ENCODE results near the gene LGR4.
"Not testable (repeated sequence)": the region's sequence is repeated elsewhere in the genome, so short reads cannot be mapped to it uniquely, and the experiment has no call there.

LGR4 gene

GRCh38 chr11:27456140-27456794, 16.3 kb downstream of the LGR4 start:
- no peak for DNase-seq

GRCh38 chr11:27455667-27456066, 16.9 kb downstream of the LGR4 start:
- DNase-seq: no peak

GRCh38 chr11:27453701-27454100, 18.9 kb downstream of the LGR4 start:
- DNase-seq: no peak

- no peak for DNase-seq
Measured at GRCh38 chr11:27452147-27452546, 20.4 kb downstream of the LGR4 start.

- no peak for DNase-seq
Measured at GRCh38 chr11:27451244-27451965, 21.2 kb downstream of the LGR4 start.

GRCh38 chr11:27448184-27448540, 24.4 kb downstream of the LGR4 start:
- DNase-seq: not testable (repeated sequence)

- no peak for DNase-seq
Measured at GRCh38 chr11:27447288-27448183, 25.1 kb downstream of the LGR4 start.

- no peak for DNase-seq
Measured at GRCh38 chr11:27445625-27446024, 27.0 kb downstream of the LGR4 start.

GRCh38 chr11:27444801-27445215, 27.8 kb downstream of the LGR4 start:
- DNase-seq: no peak

- DNase-seq: no peak
Measured at GRCh38 chr11:27443746-27444507, 28.7 kb downstream of the LGR4 start.

- no peak for DNase-seq
Measured at GRCh38 chr11:27443227-27443626, 29.4 kb downstream of the LGR4 start.

- DNase-seq: no peak
Measured at GRCh38 chr11:27440090-27440489, 32.5 kb downstream of the LGR4 start.

- no peak for DNase-seq
Measured at GRCh38 chr11:27438595-27438981, 34.0 kb downstream of the LGR4 start.

GRCh38 chr11:27437829-27438594, 34.6 kb downstream of the LGR4 start:
- DNase-seq: no peak

GRCh38 chr11:27436916-27437315, 35.7 kb downstream of the LGR4 start:
- DNase-seq: no peak

- no peak for DNase-seq
Measured at GRCh38 chr11:27433742-27434141, 38.8 kb downstream of the LGR4 start.

- no peak for DNase-seq
Measured at GRCh38 chr11:27431808-27432207, 40.8 kb downstream of the LGR4 start.

- no peak for DNase-seq
Measured at GRCh38 chr11:27429761-27430393, 42.7 kb downstream of the LGR4 start.

- DNase-seq: no peak
Measured at GRCh38 chr11:27427183-27427980, 45.2 kb downstream of the LGR4 start.

GRCh38 chr11:27425814-27426213, 46.8 kb downstream of the LGR4 start:
- DNase-seq: no peak

- no peak for DNase-seq
Measured at GRCh38 chr11:27423125-27423524, 49.5 kb downstream of the LGR4 start.
